ENCODE measurements around the gene IL23A. TPM values are rescaled to one million over a fixed set of nuclear protein-coding genes. Genes with fewer than 3 reads are reported as not detected.

Gene IL23A
- polyA plus RNA-seq, 3 donors = 1.0 to 4.8 (median 1.6) TPM

DNA sequence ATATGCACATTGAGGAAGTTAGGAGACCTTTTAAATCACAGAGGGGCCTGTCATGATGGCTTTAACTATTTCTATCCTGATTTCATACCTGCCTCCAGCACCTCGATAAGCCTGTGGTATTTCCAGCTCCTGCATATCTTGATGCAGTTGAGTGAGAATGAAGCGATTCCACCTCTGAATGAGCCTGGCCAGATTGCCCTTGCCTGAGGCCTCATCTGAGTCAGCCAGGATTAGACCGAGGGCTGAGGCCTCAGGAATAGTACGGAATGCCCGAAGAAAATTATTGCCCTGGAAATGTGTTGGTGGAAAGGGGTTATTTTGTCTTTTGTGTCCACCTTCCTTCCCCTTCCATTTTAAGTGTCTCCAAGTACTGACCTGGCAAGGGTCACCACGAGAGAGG, 14.5 kb upstream of the IL23A start:
- H2AFZ ChIP-seq (ENCODE audit: insufficient read depth, low read depth, low read length, poor library complexity, severe bottlenecking) = no peak overlapping the region
- TF ChIP-seq, protein P1, sequence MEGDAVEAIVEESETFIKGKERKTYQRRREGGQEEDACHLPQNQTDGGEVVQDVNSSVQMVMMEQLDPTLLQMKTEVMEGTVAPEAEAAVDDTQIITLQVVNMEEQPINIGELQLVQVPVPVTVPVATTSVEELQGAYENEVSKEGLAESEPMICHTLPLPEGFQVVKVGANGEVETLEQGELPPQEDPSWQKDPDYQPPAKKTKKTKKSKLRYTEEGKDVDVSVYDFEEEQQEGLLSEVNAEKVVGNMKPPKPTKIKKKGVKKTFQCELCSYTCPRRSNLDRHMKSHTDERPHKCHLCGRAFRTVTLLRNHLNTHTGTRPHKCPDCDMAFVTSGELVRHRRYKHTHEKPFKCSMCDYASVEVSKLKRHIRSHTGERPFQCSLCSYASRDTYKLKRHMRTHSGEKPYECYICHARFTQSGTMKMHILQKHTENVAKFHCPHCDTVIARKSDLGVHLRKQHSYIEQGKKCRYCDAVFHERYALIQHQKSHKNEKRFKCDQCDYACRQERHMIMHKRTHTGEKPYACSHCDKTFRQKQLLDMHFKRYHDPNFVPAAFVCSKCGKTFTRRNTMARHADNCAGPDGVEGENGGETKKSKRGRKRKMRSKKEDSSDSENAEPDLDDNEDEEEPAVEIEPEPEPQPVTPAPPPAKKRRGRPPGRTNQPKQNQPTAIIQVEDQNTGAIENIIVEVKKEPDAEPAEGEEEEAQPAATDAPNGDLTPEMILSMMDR (IDR thresholded peaks at IDR 0.05) = no peak
- H3K9ac ChIP-seq (ENCODE audit: insufficient read depth, low read length, poor library complexity, severe bottlenecking) = no peak overlapping the region
- no peak overlapping the region for H3K4me3 ChIP-seq (replicated peaks in 1 of 3; ENCODE audit: low read depth in 2 of 3, low read length in 3 of 3)
- H3K4me1 Mint-ChIP-seq = peaks cover 12% of the 10 kb centered on the region
- no peaks in the 10 kb centered on the region for H3K79me2 ChIP-seq (ENCODE audit: insufficient read depth, low read length)
- H3K4me1 ChIP-seq (ENCODE audit: control insufficient read depth in 1 of 2, insufficient read depth in 2 of 2, low read length in 2 of 2) = peaks cover 5 to 18% of the 10 kb centered on the region in 2 donors
- 100% methylated on average over 2 of the region's 6 CpGs for whole genome bisulfite sequencing (ENCODE audit: insufficient coverage)
- no peak overlapping the region for H3K4me3 Mint-ChIP-seq
- peaks cover 63 to 81% of the 10 kb centered on the region in 2 donors for H3K36me3 ChIP-seq (replicated peaks in 1 of 2; ENCODE audit: control insufficient read depth in 1 of 2, insufficient read depth in 2 of 2, low read length in 2 of 2)
- intact Hi-C loops (cut with micrococcal nuclease) = no loop called here
- DNase-seq = no peak
- no peak overlapping the region for H3K27ac ChIP-seq (ENCODE audit: low read depth in 1 of 2, low read length in 2 of 2)
- H3K9me3 Mint-ChIP-seq = no peaks in the 10 kb centered on the region
- no peaks in the 10 kb centered on the region for H3K27me3 ChIP-seq (ENCODE audit: control insufficient read depth in 2 of 2, insufficient read depth in 2 of 2, low read length in 2 of 2)
- no peaks in the 10 kb centered on the region for H4K20me1 ChIP-seq (ENCODE audit: insufficient read depth, low read length)
- H3K9me3 ChIP-seq (replicated peaks in 1 of 2; ENCODE audit: control insufficient read depth in 1 of 2, insufficient read depth in 1 of 2, low read length in 2 of 2) = no peaks in the 10 kb centered on the region
- no peak overlapping the region for H3K4me2 ChIP-seq (replicated peaks; ENCODE audit: extremely low read depth, low read length, poor library complexity, severe bottlenecking)
- H3K36me3 Mint-ChIP-seq = peaks cover 70 to 77% of the 10 kb centered on the region in 2 donors
- peak overlapping the region in 1 of 7 donors; percentile 3 for H3K27ac Mint-ChIP-seq
- no peaks in the 10 kb centered on the region for H3K27me3 Mint-ChIP-seq (ENCODE audit: low read depth in 3 of 3)

DNA sequence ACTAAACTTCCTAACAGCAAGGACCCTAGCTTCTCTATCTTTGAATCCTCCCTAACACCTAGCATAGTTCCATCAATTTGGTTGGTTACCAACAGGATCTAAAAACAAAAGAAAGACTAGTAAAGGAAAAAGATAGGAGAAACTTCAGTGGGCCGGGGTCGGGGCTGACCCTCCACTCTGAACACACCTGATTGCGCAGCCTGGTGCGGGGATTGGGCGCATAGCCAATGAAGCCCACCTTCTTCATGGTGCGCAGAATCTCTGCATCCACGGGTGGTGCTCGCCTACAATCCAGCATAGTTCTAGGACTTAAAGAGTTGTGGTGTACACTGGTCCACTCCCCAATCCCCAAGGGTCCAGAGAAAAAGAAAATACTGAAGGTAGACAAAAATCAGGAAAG, 12.6 kb upstream of the IL23A start:
- no peak for DNase-seq
- Histone ChIP-seq H3K27ac (ENCODE audit: low read depth in 1 of 2, low read length in 2 of 2) (no peak overlapping the region), H2AFZ (ENCODE audit: insufficient read depth, low read depth, low read length, poor library complexity, severe bottlenecking) (no peak overlapping the region), H3K27me3 (ENCODE audit: control insufficient read depth in 2 of 2, insufficient read depth in 2 of 2, low read length in 2 of 2) (no peaks in the 10 kb centered on the region), H3K9me3 (replicated peaks in 1 of 2; ENCODE audit: control insufficient read depth in 1 of 2, insufficient read depth in 1 of 2, low read length in 2 of 2) (no peaks in the 10 kb centered on the region), H3K4me2 (replicated peaks; ENCODE audit: extremely low read depth, low read length, poor library complexity, severe bottlenecking) (no peak overlapping the region), H3K4me3 (replicated peaks in 1 of 3; ENCODE audit: low read depth in 2 of 3, low read length in 3 of 3) (no peak overlapping the region), H3K4me1 (ENCODE audit: control insufficient read depth in 1 of 2, insufficient read depth in 2 of 2, low read length in 2 of 2) (peaks cover 2 to 12% of the 10 kb centered on the region in 2 donors), H3K79me2 (ENCODE audit: insufficient read depth, low read length) (no peaks in the 10 kb centered on the region), H3K9ac (ENCODE audit: insufficient read depth, low read length, poor library complexity, severe bottlenecking) (no peak overlapping the region), H4K20me1 (ENCODE audit: insufficient read depth, low read length) (no peaks in the 10 kb centered on the region), H3K36me3 (replicated peaks in 1 of 2; ENCODE audit: control insufficient read depth in 1 of 2, insufficient read depth in 2 of 2, low read length in 2 of 2) (peaks cover 57 to 71% of the 10 kb centered on the region in 2 donors)
- Mint-ChIP-seq H3K27me3 (ENCODE audit: low read depth in 3 of 3) (no peaks in the 10 kb centered on the region), H3K9me3 (no peaks in the 10 kb centered on the region), H3K4me3 (no peak overlapping the region), H3K4me1 (peaks cover 6% of the 10 kb centered on the region), H3K36me3 (peaks cover 62 to 65% of the 10 kb centered on the region in 2 donors), H3K27ac (peak overlapping the region in 2 of 7 donors; percentile 11 to 54)
- TF ChIP-seq, protein P1 (IDR thresholded peaks at IDR 0.05) = no peak
- 95% methylated on average over 8 of the region's 8 CpGs for WGBS (ENCODE audit: insufficient coverage)
- intact Hi-C loops (cut with micrococcal nuclease) = no loop called here

All from CD14-positive monocyte (primary cell).